Breast epithelium (tissue), 3 donors: ENCODE measurements around the gene TRMT44.

Experiments
- CTCF ChIP-seq, 3 donors: fragments of 450-650 bp; IDR thresholded peaks; one replicate each; pipeline ENCODE4 v1.5.1; 2016 to 2017; ENCODE audit warnings: antibody characterized with exemption in 3 of 3, mild to moderate bottlenecking in 3 of 3, moderate library complexity in 3 of 3
- POLR2A ChIP-seq: fragments of 450-650 bp; IDR thresholded peaks from one replicate; pipeline ENCODE4 v1.6.1; 2016; ENCODE audit warnings: antibody characterized with exemption, mild to moderate bottlenecking, moderate library complexity

DNA sequence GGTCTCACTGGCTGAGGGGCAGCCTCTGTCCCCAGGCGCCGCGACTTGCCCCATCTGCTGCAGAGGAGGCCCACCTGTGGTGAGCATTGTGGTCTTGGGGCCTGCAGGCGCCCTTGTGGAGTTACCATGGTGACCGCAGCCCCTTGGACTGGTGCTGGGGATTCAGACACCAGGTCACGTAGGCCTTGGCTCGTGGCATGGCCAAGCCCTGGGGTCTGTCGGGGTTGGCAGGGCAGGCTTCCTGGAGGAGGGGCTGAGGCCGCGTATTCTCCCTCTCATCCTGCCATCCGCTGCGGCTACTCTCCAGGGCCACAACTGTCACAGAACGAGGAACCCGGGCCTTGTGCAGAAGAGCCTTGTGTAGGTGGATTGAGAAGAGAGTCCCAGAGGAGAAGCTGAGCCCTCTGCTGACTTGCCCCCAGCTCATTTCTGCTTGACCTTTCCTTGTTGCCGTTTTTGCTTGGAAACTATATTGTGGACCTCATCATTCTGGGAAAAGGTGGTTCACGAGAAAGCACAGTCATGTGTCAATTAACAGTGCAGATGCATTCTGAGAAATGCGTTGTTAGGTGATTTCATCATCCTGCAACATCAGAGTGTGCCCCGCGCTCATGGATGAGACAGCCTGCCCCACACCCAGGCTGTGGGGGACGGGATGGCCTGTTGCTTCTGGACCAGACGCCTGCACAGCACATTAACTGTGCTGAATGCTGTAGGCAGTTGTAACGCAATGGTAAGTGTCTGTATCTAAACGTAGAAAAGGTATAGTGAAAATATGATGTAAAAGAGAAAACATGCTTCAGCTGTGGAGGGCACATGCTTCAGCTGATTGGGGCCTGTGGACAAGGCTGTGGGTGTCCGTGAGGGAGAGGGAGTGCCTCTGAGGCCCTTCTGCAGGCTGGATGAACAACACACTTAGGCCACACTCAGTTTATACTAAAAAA lies 38.5 kb downstream of the TRMT44 start:
- TF ChIP-seq CTCF (IDR thresholded peaks at IDR 0.05) (no peak), POLR2A (no peak)
